Fibroblast of lung (primary cell): ENCODE measurements around the gene F13A1. TPM values are rescaled to one million over a fixed set of nuclear protein-coding genes. Genes with fewer than 3 reads are reported as not detected.
A peak's percentile ranks its signal among the peaks of the same experiment; 100 is the strongest.

Experiments used
- DNase-seq, 2 donors: peaks; one replicate each; pipeline versions ENCODE4 v3.0.0 to v3.0.0-alpha.2; 2010; ENCODE audit warnings: low read depth in 2 of 2
- H2AFZ ChIP-seq: 2 replicates; pipeline ENCODE4 v1.5.1; 2012; ENCODE audit warnings: low read length, control low read depth, inconsistent platforms
- H3K27ac ChIP-seq: 2 replicates; pipeline ENCODE4 v1.5.1; 2011; ENCODE audit warnings: low read length, control low read depth; ENCODE audit not compliant: insufficient read depth
- H3K27me3 ChIP-seq: 2 replicates; pipeline ENCODE4 v1.5.1; 2011; ENCODE audit warnings: mild to moderate bottlenecking, low read length; ENCODE audit not compliant: control insufficient read depth, insufficient read depth
- H3K36me3 ChIP-seq: 2 replicates; pipeline ENCODE4 v1.5.1; 2011; ENCODE audit warnings: low read length; ENCODE audit not compliant: control insufficient read depth, insufficient read depth
- H3K4me1 ChIP-seq: 2 replicates; pipeline ENCODE4 v1.5.1; 2011; ENCODE audit warnings: low read length; ENCODE audit not compliant: control insufficient read depth, insufficient read depth; ENCODE audit errors: extremely low read depth
- H3K4me2 ChIP-seq: 2 replicates; pipeline ENCODE4 v1.5.1; 2011; ENCODE audit warnings: low read length, control low read depth; ENCODE audit not compliant: insufficient read depth; ENCODE audit errors: extremely low read depth
- H3K4me3 ChIP-seq, 4 experiments: fragments of 200-600 bp in 1 of 4; sonication (generic) in 1 of 4; replicated peaks in 1 of 4; 2 replicates each; pipeline ENCODE4 v1.5.1; 2011 to 2016; ENCODE audit warnings: low read length in 4 of 4, low read depth in 3 of 4, mild to moderate bottlenecking in 3 of 4, control low read depth in 2 of 4, inconsistent platforms in 1 of 4, mixed read lengths in 1 of 4; ENCODE audit not compliant: insufficient read depth in 1 of 4; ENCODE audit errors: control extremely low read depth in 1 of 4
- H3K79me2 ChIP-seq: 2 replicates; pipeline ENCODE4 v1.5.1; 2012; ENCODE audit warnings: mild to moderate bottlenecking, low read length, inconsistent platforms; ENCODE audit not compliant: control insufficient read depth, insufficient read depth
- H3K9ac ChIP-seq: 2 replicates; pipeline ENCODE4 v1.5.1; 2011; ENCODE audit warnings: mild to moderate bottlenecking, low read length, control low read depth; ENCODE audit not compliant: insufficient read depth
- H3K9me3 ChIP-seq: 2 replicates; pipeline ENCODE4 v1.5.1; 2012; ENCODE audit warnings: low read depth, low read length; ENCODE audit not compliant: control insufficient read depth, insufficient read depth
- H4K20me1 ChIP-seq: 2 replicates; pipeline ENCODE4 v1.5.1; 2011; ENCODE audit warnings: low read length; ENCODE audit not compliant: control insufficient read depth, insufficient read depth; ENCODE audit errors: extremely low read depth
- EZH2 ChIP-seq: IDR thresholded peaks from 2 replicates; pipeline ENCODE4 v1.5.1; 2012; ENCODE audit warnings: low read length, control low read depth, mild to moderate bottlenecking; ENCODE audit errors: missing control alignments
- polyA plus RNA-seq, 2 donors: library from polyadenylated mRNA; depleted of rRNA in 1 of 2; stranded (reverse) in 1 of 2; unstranded in 1 of 2; fragments of >200 nt; gene quantifications; 2 replicates each; pipeline ENCODE4 v1.2.1, GENCODE V29; 2011 to 2012; ENCODE audit warnings: missing spikeins in 1 of 2
- total RNA-seq: library from RNA; depleted of rRNA; stranded (reverse); fragments of >200 nt; gene quantifications from 2 replicates; pipeline ENCODE4 v1.2.1, GENCODE V29; 2014
- TF ChIP-seq, protein P1 (sequence below), 2 donors: IDR thresholded peaks in 1 of 2; conservative IDR thresholded peaks in 1 of 2; 1 replicate in 1 of 2; 2 replicates in 1 of 2; pipeline ENCODE4 v1.5.1; 2011 to 2012; ENCODE audit warnings: low read length in 2 of 2, control low read depth in 1 of 2, inconsistent platforms in 1 of 2, low read depth in 1 of 2, mild to moderate bottlenecking in 1 of 2

Gene F13A1
- total and polyA plus RNA-seq, 2 donors (not counting 1 experiment from before 2014, with no cell fraction given): not detected

DNA sequence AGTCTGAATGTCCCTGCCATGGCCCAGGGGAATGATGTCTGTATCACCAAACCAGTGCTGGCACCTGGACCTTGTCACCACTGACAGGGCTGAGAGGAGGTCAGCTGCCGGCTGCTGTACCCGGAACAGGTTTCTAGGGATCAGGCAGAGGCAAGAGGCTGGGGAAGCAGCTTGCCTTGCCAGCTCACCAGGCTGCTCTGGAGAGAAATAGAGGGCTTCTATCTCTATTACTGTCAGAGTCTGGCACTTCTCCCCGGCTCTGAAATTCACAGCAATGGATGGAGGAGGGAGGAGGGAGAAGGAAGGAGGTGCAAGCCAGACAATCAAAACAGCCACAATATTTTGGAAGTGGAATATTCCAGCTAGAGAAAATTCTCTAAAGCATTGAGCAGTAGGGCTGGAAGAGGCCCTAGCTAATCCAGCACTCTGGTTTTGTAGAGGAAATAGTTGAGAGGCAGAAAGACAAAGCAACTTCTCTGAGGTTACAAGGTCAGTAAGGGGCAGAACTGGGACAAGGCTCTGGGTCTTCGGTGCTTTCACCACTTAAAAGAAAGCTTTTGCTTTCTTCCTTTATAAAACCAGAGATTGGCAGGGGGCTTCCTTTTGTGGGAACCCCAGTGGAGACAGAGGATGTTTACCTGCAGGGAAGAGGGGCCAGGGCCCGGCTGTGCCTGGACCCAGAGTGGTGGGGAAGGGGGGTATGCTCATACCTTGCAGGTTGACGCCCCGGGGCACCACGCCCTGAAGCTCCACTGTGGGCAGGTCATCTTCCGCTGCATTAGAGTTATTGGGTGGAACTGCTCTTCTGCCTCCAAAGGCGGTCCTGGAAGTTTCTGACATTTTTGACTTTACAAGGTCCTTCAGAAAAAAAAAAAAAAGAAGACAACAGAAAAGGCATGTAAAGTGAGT, 2.4 kb downstream of the F13A1 start:
- no peak for DNase-seq
- H3K4me1 ChIP-seq: no peaks in the 10 kb centered on the region
- H3K9me3 ChIP-seq: no peaks in the 10 kb centered on the region
- H3K4me2 ChIP-seq: no peak overlapping the region
- H2AFZ ChIP-seq: no peak overlapping the region
- no peak overlapping the region for H3K9ac ChIP-seq
- H4K20me1 ChIP-seq: no peaks in the 10 kb centered on the region
- TF ChIP-seq EZH2: no peak
- TF ChIP-seq, protein P1, sequence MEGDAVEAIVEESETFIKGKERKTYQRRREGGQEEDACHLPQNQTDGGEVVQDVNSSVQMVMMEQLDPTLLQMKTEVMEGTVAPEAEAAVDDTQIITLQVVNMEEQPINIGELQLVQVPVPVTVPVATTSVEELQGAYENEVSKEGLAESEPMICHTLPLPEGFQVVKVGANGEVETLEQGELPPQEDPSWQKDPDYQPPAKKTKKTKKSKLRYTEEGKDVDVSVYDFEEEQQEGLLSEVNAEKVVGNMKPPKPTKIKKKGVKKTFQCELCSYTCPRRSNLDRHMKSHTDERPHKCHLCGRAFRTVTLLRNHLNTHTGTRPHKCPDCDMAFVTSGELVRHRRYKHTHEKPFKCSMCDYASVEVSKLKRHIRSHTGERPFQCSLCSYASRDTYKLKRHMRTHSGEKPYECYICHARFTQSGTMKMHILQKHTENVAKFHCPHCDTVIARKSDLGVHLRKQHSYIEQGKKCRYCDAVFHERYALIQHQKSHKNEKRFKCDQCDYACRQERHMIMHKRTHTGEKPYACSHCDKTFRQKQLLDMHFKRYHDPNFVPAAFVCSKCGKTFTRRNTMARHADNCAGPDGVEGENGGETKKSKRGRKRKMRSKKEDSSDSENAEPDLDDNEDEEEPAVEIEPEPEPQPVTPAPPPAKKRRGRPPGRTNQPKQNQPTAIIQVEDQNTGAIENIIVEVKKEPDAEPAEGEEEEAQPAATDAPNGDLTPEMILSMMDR (conservative IDR thresholded peaks at IDR 0.05 in 1 of 2, IDR thresholded peaks at IDR 0.05 in 1 of 2; ENCODE audit: low read depth in 1 of 2, low read length in 2 of 2): no peak
- no peaks in the 10 kb centered on the region for H3K79me2 ChIP-seq
- H3K36me3 ChIP-seq: no peaks in the 10 kb centered on the region
- H3K4me3 ChIP-seq: no peak overlapping the region
- H3K27ac ChIP-seq: no peak overlapping the region
- peaks cover 3% of the 10 kb centered on the region for H3K27me3 ChIP-seq

DNA sequence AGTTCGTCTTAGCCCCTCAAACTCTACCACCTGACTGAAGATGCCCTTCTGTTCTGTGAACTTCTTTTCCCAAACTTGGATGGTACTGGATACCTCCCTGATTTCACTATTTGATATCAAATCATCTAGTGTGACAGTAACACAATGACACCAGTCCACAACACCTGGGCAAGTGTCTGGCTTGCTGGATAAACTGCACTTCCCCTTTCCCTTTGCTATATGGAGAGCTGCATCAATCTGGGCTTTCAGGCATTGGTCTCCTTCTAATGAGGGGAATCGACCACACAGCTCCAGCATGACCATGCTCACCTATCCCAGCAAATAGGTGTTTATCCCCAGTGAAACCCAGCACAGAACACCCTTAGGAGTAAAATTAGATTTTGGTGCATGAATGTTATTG, 3.1 kb downstream of the F13A1 start:
- no peaks in the 10 kb centered on the region for H3K36me3 ChIP-seq
- H3K9ac ChIP-seq: no peak overlapping the region
- H3K4me3 ChIP-seq: no peak overlapping the region
- H3K9me3 ChIP-seq: no peaks in the 10 kb centered on the region
- no peak for DNase-seq
- no peaks in the 10 kb centered on the region for H3K79me2 ChIP-seq
- H3K4me1 ChIP-seq: no peaks in the 10 kb centered on the region
- no peak for TF ChIP-seq EZH2
- TF ChIP-seq, protein P1 (conservative IDR thresholded peaks at IDR 0.05 in 1 of 2, IDR thresholded peaks at IDR 0.05 in 1 of 2; ENCODE audit: low read depth in 1 of 2, low read length in 2 of 2): no peak
- H3K27me3 ChIP-seq: peaks cover 3% of the 10 kb centered on the region
- H3K4me2 ChIP-seq: no peak overlapping the region
- no peak overlapping the region for H2AFZ ChIP-seq
- H3K27ac ChIP-seq: no peak overlapping the region
- H4K20me1 ChIP-seq: no peaks in the 10 kb centered on the region

DNA sequence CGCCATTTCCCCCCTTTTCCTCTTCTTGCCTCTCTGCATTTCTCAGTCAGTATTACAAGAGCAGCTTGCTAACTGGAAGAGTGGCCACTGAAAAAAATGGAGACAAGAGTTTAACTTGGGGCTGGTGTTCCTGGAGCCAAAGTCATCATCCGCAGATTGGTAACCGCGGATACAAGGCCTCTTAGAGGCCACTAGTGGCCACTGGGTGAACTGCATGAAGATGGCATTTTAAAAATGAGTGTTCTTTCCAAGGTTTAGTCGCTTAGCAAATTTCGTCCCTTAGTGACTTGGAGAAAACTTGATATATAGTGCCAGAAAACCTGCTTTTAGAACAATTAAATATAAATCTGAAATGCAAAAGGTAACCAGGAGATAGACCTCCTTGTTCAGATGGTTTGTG, 4.8 kb downstream of the F13A1 start:
- Histone ChIP-seq H3K27me3 (peaks cover 3% of the 10 kb centered on the region), H4K20me1 (no peaks in the 10 kb centered on the region), H3K4me2 (no peak overlapping the region), H3K36me3 (no peaks in the 10 kb centered on the region), H3K79me2 (no peaks in the 10 kb centered on the region), H3K9me3 (no peaks in the 10 kb centered on the region), H3K27ac (no peak overlapping the region), H3K9ac (no peak overlapping the region), H2AFZ (no peak overlapping the region), H3K4me3 (no peak overlapping the region), H3K4me1 (no peaks in the 10 kb centered on the region)
- TF ChIP-seq, protein P1 (conservative IDR thresholded peaks at IDR 0.05 in 1 of 2, IDR thresholded peaks at IDR 0.05 in 1 of 2; ENCODE audit: low read depth in 1 of 2, low read length in 2 of 2): peak; percentile 78 to 85
- TF ChIP-seq EZH2: no peak
- peak; percentile 25 to 31 for DNase-seq
